ENCODE data around the gene BAIAP2L1.

BAIAP2L1 gene

DNA sequence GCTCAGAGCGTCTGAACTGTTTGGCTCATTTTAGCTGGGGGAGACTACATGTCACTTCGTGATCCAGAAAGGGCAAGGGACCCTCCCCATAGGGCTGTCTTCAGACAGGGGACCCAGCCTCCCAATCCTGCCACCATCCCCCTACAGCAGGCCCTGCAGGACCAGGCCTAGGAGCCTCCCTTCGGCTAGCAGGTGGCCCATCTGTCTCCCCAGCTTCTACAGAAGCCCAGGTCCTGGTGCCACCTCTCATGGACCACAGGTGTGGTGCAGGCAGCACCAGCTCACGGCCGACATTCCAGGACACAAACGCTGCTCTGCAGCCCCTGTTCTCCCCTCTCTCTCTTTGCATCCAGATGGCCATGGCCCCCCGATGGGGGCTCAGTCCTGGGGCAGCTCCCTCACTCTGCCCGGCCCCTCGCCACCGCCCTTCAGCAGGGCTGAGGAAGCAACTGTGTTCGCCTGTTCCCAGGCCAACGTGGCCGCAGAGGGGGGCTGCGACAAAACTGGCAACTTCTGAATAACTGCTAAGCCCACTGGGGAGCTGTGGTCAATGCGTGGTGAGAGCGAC, 159.1 kb downstream of the BAIAP2L1 start:
- TF ChIP-seq, protein P1, sequence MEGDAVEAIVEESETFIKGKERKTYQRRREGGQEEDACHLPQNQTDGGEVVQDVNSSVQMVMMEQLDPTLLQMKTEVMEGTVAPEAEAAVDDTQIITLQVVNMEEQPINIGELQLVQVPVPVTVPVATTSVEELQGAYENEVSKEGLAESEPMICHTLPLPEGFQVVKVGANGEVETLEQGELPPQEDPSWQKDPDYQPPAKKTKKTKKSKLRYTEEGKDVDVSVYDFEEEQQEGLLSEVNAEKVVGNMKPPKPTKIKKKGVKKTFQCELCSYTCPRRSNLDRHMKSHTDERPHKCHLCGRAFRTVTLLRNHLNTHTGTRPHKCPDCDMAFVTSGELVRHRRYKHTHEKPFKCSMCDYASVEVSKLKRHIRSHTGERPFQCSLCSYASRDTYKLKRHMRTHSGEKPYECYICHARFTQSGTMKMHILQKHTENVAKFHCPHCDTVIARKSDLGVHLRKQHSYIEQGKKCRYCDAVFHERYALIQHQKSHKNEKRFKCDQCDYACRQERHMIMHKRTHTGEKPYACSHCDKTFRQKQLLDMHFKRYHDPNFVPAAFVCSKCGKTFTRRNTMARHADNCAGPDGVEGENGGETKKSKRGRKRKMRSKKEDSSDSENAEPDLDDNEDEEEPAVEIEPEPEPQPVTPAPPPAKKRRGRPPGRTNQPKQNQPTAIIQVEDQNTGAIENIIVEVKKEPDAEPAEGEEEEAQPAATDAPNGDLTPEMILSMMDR (conservative IDR thresholded peaks at IDR 0.05; ENCODE audit: low read depth, low read length): no peak
- DNase-seq (ENCODE audit: low read depth): no peak
- no peak overlapping the region for H3K4me3 ChIP-seq (ENCODE audit: low read length)
